Dendritic cell treated with granulocyte-macrophage colony-stimulating factor and Interleukin-4, amounts not matched to agents 40 ng/mL and 50 ng/mL, for 4 days (primary cell): ENCODE data around the gene LIPM.

Experiments
- H3K27ac Mint-ChIP-seq: one replicate; pipeline ENCODE4 v1.8.0; 2022; ENCODE audit warnings: mild to moderate bottlenecking, mixed read lengths
- H3K27me3 Mint-ChIP-seq: one replicate; pipeline ENCODE4 v1.8.0; 2022; ENCODE audit warnings: mild to moderate bottlenecking, mixed read lengths
- H3K36me3 Mint-ChIP-seq: one replicate; pipeline ENCODE4 v1.8.0; 2022; ENCODE audit warnings: low read depth, mixed read lengths
- H3K4me1 Mint-ChIP-seq: one replicate; pipeline ENCODE4 v1.8.0; 2022; ENCODE audit warnings: low read depth, mixed read lengths
- H3K4me3 Mint-ChIP-seq: one replicate; pipeline ENCODE4 v1.8.0; 2022; ENCODE audit warnings: mild to moderate bottlenecking, moderate library complexity, mixed read lengths
- H3K9me3 Mint-ChIP-seq: one replicate; pipeline ENCODE4 v1.8.0; 2022; ENCODE audit warnings: mixed read lengths
- intact Hi-C: fragments of 100-400 bp; cut with micrococcal nuclease; formaldehyde crosslinking; loops from one replicate; pipeline ENCODE4 v1.15.0; 2022

LIPM gene

DNA sequence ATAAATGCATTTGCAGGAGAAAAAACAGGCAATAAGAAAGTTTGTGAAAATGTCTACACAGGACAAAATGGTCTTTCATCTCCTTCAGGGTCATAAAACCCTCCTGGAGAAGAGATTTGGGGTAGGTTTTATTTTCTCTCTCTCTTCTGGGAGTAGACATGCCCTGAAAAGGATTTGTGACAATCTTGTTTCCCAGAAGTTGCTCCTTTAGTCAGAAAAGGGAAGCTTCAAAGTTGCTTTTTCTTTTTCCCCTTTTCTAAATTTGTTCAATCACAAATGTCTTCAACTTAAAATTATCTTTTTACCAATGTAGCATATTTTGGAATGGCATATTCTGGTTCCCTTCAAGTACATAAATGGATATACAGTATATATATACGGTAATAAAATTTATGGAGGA is 58.5 kb downstream of the LIPM start:
- H3K27ac Mint-ChIP-seq, result peak overlapping the region; percentile 88
- no peaks in the 10 kb centered on the region for H3K9me3 Mint-ChIP-seq
- H3K27me3 Mint-ChIP-seq, result no peaks in the 10 kb centered on the region
- intact Hi-C loops, result no loop called here
- H3K4me1 Mint-ChIP-seq, result peaks cover 45% of the 10 kb centered on the region
- peak overlapping the region; percentile 26 for H3K4me3 Mint-ChIP-seq
- H3K36me3 Mint-ChIP-seq, result no peaks in the 10 kb centered on the region

GRCh38 chr10:88865281-88865876 is 62.8 kb downstream of the LIPM start:
- no peak overlapping the region for H3K27ac Mint-ChIP-seq
- H3K27me3 Mint-ChIP-seq, result no peaks in the 10 kb centered on the region

GRCh38 chr10:88866454-88866853 is 63.9 kb downstream of the LIPM start:
- Mint-ChIP-seq H3K27me3 (no peaks in the 10 kb centered on the region), H3K4me1 (peaks cover 19% of the 10 kb centered on the region)
- intact Hi-C loops, result no loop called here

More at GRCh38 chr10:88865281-88865876, 62.8 kb downstream of the LIPM start:
- H3K9me3 Mint-ChIP-seq, result no peaks in the 10 kb centered on the region
- H3K36me3 Mint-ChIP-seq, result no peaks in the 10 kb centered on the region
- H3K4me1 Mint-ChIP-seq, result peaks cover 27% of the 10 kb centered on the region
- no peak overlapping the region for H3K4me3 Mint-ChIP-seq
- intact Hi-C loops, result loop anchor here (1.0 kb wide), 1 partner anchor 30 kb away; no protein-coding TSS in a partner anchor

GRCh38 chr10:88870089-88870488 is 67.6 kb downstream of the LIPM start:
- H3K36me3 Mint-ChIP-seq, result no peaks in the 10 kb centered on the region
- no peak overlapping the region for H3K27ac Mint-ChIP-seq
- peaks cover 4% of the 10 kb centered on the region for H3K4me1 Mint-ChIP-seq
- intact Hi-C loops, result no loop called here
- no peak overlapping the region for H3K4me3 Mint-ChIP-seq
- H3K27me3 Mint-ChIP-seq, result no peaks in the 10 kb centered on the region
- no peaks in the 10 kb centered on the region for H3K9me3 Mint-ChIP-seq

More at GRCh38 chr10:88866454-88866853, 63.9 kb downstream of the LIPM start:
- Mint-ChIP-seq H3K27ac (no peak overlapping the region), H3K4me3 (no peak overlapping the region), H3K36me3 (no peaks in the 10 kb centered on the region), H3K9me3 (no peaks in the 10 kb centered on the region)
